Astrocyte (in vitro differentiated cells and primary cell): ENCODE measurements around the gene SLC39A5. TPM values are rescaled to one million over a fixed set of nuclear protein-coding genes. Genes with fewer than 3 reads are reported as not detected.

Experiments
- DNase-seq: peaks from one replicate; pipeline ENCODE4 v3.0.0-alpha.2; 2010; ENCODE audit warnings: low read depth
- FAIRE-seq: peaks from 2 replicates; lab custom pipeline; 2011; peaks lifted over from hg19 to GRCh38; lab: Jason Lieb, UNC
- H2AFZ ChIP-seq: 2 replicates; pipeline ENCODE4 v1.6.0; 2012; ENCODE audit warnings: low read depth, low read length, inconsistent platforms
- H3K27ac ChIP-seq: 2 replicates; pipeline ENCODE4 v1.5.1; 2011; ENCODE audit warnings: low read depth, low read length, inconsistent platforms
- H3K27me3 ChIP-seq: 2 replicates; pipeline ENCODE4 v1.6.0; 2011; ENCODE audit warnings: low read length, inconsistent platforms; ENCODE audit not compliant: insufficient read depth
- H3K36me3 ChIP-seq: 2 replicates; pipeline ENCODE4 v1.5.1; 2011; ENCODE audit warnings: low read length, inconsistent platforms; ENCODE audit not compliant: insufficient read depth
- H3K4me1 ChIP-seq: 2 replicates; pipeline ENCODE4 v1.5.1; 2011; ENCODE audit warnings: low read length, inconsistent platforms; ENCODE audit not compliant: insufficient read depth
- H3K4me2 ChIP-seq: 2 replicates; pipeline ENCODE4 v1.6.0; 2012; ENCODE audit warnings: low read length, inconsistent platforms
- H3K4me3 ChIP-seq: 2 replicates; pipeline ENCODE4 v1.5.1; 2011; ENCODE audit warnings: low read depth, mild to moderate bottlenecking, low read length, inconsistent platforms; ENCODE audit not compliant: insufficient read depth
- H3K79me2 ChIP-seq: 2 replicates; pipeline ENCODE4 v1.6.0; 2012; ENCODE audit warnings: mild to moderate bottlenecking, low read length, inconsistent platforms; ENCODE audit not compliant: insufficient read depth
- H3K9ac ChIP-seq: 2 replicates; pipeline ENCODE4 v1.6.0; 2012; ENCODE audit warnings: mild to moderate bottlenecking, low read length, inconsistent platforms
- H3K9me3 ChIP-seq: 2 replicates; pipeline ENCODE4 v1.5.1; 2012; ENCODE audit warnings: low read depth, mild to moderate bottlenecking, low read length, inconsistent platforms; ENCODE audit not compliant: insufficient read depth
- H4K20me1 ChIP-seq: 2 replicates; pipeline ENCODE4 v1.6.0; 2012; ENCODE audit warnings: low read length, inconsistent platforms; ENCODE audit not compliant: insufficient read depth
- H3K27ac Mint-ChIP-seq: one replicate; pipeline ENCODE4 v1.8.0; 2021; ENCODE audit warnings: mild to moderate bottlenecking, mixed read lengths; ENCODE audit not compliant: unreplicated experiment
- H3K27me3 Mint-ChIP-seq: one replicate; pipeline ENCODE4 v1.8.0; 2021; ENCODE audit warnings: low read depth, mixed read lengths; ENCODE audit not compliant: unreplicated experiment
- H3K36me3 Mint-ChIP-seq: one replicate; pipeline ENCODE4 v1.8.0; 2021; ENCODE audit warnings: low read depth, mixed read lengths; ENCODE audit not compliant: unreplicated experiment
- H3K4me1 Mint-ChIP-seq: one replicate; pipeline ENCODE4 v1.8.0; 2021; ENCODE audit warnings: low read depth, mixed read lengths; ENCODE audit not compliant: unreplicated experiment
- H3K4me3 Mint-ChIP-seq: one replicate; pipeline ENCODE4 v1.8.0; 2021; ENCODE audit warnings: mild to moderate bottlenecking, moderate library complexity, mixed read lengths; ENCODE audit not compliant: unreplicated experiment
- H3K9me3 Mint-ChIP-seq: one replicate; pipeline ENCODE4 v1.8.0; 2021; ENCODE audit warnings: mild to moderate bottlenecking, mixed read lengths; ENCODE audit not compliant: unreplicated experiment
- EZH2 ChIP-seq: IDR thresholded peaks from 2 replicates; pipeline ENCODE4 v1.6.1; 2012; ENCODE audit warnings: mild to moderate bottlenecking, low read length, inconsistent platforms; ENCODE audit not compliant: insufficient read depth
- total RNA-seq: library from RNA; stranded (reverse); gene quantifications from 2 replicates; pipeline ENCODE4 v1.2.1, GENCODE V29; 2021
- TF ChIP-seq, protein P1 (sequence below): IDR thresholded peaks from 2 replicates; pipeline ENCODE4 v1.5.1; 2011; ENCODE audit warnings: low read depth, mild to moderate bottlenecking, inconsistent platforms, low read length, moderate library complexity; ENCODE audit not compliant: insufficient read depth

Gene SLC39A5
- total RNA-seq, 1 donor from 2014 or later, result 0.39 TPM

DNA sequence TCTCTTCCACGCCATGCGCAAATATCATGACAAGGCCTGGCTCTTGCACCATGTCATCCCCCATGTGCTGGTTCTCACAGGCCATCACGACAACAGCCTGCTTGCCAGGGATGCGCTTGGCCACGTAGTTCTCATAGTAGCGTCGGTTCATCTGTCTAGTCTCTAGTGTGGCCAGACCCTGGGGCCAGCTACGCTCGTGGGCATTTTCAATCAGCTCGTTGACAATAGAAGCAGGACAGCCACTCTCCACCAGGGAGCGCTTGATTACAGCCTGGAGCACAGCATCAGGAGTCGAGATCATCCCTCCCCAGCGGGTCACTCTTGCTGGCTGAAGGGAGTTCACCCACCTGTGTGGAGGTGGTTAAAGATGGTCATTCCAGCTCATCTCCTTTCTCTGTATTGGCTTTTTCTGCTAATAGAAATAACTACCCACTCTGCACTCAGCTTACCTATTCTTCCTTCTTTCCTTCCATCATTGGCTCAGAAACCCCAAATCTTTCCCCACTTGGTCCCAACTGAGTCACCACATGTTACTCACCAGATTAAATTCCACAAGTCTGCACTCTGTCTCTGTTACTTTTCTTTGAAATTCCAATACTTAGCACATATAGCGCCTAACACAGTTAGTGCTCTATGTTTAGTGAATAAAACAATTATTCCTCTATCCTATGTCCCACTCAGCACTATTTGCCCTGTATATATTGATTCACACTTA lies 23.2 kb upstream of the SLC39A5 start:
- no peaks in the 10 kb centered on the region for H3K9me3 ChIP-seq
- DNase-seq (peak; percentile 31), FAIRE-seq (no peak)
- peaks cover 13% of the 10 kb centered on the region for H3K4me1 Mint-ChIP-seq
- H3K4me2 ChIP-seq, result no peak overlapping the region
- H3K4me3 ChIP-seq, result no peak overlapping the region
- peaks cover 8% of the 10 kb centered on the region for H3K4me1 ChIP-seq
- H3K27ac ChIP-seq, result no peak overlapping the region
- no peak overlapping the region for H3K27ac Mint-ChIP-seq
- TF ChIP-seq, protein P1, sequence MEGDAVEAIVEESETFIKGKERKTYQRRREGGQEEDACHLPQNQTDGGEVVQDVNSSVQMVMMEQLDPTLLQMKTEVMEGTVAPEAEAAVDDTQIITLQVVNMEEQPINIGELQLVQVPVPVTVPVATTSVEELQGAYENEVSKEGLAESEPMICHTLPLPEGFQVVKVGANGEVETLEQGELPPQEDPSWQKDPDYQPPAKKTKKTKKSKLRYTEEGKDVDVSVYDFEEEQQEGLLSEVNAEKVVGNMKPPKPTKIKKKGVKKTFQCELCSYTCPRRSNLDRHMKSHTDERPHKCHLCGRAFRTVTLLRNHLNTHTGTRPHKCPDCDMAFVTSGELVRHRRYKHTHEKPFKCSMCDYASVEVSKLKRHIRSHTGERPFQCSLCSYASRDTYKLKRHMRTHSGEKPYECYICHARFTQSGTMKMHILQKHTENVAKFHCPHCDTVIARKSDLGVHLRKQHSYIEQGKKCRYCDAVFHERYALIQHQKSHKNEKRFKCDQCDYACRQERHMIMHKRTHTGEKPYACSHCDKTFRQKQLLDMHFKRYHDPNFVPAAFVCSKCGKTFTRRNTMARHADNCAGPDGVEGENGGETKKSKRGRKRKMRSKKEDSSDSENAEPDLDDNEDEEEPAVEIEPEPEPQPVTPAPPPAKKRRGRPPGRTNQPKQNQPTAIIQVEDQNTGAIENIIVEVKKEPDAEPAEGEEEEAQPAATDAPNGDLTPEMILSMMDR, result peak; percentile 51
- TF ChIP-seq EZH2, result no peak
- H2AFZ ChIP-seq, result no peak overlapping the region
- H4K20me1 ChIP-seq, result peaks cover 31% of the 10 kb centered on the region
- no peaks in the 10 kb centered on the region for H3K79me2 ChIP-seq
- H3K4me3 Mint-ChIP-seq, result peak overlapping the region; percentile 6
- no peak overlapping the region for H3K9ac ChIP-seq
- no peaks in the 10 kb centered on the region for H3K9me3 Mint-ChIP-seq
- peaks cover 52% of the 10 kb centered on the region for H3K36me3 ChIP-seq
- H3K27me3 ChIP-seq, result no peaks in the 10 kb centered on the region
- peaks cover 29% of the 10 kb centered on the region for H3K36me3 Mint-ChIP-seq
- no peaks in the 10 kb centered on the region for H3K27me3 Mint-ChIP-seq

DNA sequence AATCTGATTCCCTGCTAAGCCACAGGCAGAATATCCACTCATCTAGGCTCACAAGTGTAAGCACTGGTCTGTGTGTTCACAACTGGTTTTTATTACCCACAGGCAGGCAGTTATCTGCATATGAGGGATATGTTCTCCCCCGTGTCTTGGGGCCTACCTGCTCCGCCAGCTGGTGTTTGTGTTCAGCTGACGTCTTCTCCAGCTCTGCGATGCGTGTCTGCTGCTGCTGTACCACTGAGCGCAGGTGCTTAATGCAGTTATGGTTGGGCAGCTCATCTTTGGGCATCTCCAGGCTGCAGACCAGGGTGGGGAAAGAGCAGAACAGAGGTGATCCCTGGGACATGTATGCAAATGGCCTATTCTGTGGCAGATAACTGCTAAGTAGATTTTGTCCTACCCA lies 21.8 kb upstream of the SLC39A5 start:
- no peaks in the 10 kb centered on the region for H3K9me3 ChIP-seq
- H3K27me3 ChIP-seq, result no peaks in the 10 kb centered on the region
- peaks cover 64% of the 10 kb centered on the region for H3K36me3 ChIP-seq
- H3K4me1 ChIP-seq, result peaks cover 8% of the 10 kb centered on the region
- Mint-ChIP-seq H3K27ac (no peak overlapping the region), H3K27me3 (no peaks in the 10 kb centered on the region), H3K4me3 (no peak overlapping the region), H3K9me3 (no peaks in the 10 kb centered on the region), H3K4me1 (peaks cover 13% of the 10 kb centered on the region), H3K36me3 (peaks cover 33% of the 10 kb centered on the region)
- peaks cover 36% of the 10 kb centered on the region for H4K20me1 ChIP-seq
- H3K27ac ChIP-seq, result no peak overlapping the region
- no peak overlapping the region for H3K4me2 ChIP-seq
- H2AFZ ChIP-seq, result no peak overlapping the region
- H3K9ac ChIP-seq, result no peak overlapping the region
- H3K4me3 ChIP-seq, result no peak overlapping the region
- H3K79me2 ChIP-seq, result no peaks in the 10 kb centered on the region
- FAIRE-seq (no peak), DNase-seq (no peak)
- TF ChIP-seq EZH2, result no peak
- TF ChIP-seq, protein P1, result no peak

DNA sequence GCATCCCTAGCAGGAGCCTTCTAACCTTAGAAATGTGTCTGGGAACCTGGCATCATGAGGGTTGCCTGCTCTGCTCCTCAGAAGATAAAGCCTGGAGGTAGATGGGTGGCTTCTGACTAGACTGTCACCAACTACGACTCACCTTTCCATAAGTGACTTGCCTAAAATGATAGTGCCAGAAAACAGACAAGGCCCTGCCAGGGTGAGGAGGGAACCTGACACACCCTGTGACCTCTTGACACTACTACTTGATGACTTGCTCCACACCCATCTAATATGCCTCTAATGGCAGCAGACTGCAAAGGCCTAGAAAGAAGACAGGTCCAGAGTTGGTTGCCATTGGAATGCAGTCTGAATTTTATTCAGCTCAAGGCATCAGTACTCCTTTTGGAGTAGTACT lies 17.5 kb upstream of the SLC39A5 start:
- no peaks in the 10 kb centered on the region for H3K9me3 ChIP-seq
- H4K20me1 ChIP-seq, result peaks cover 26% of the 10 kb centered on the region
- no peak overlapping the region for H3K27ac ChIP-seq
- H3K79me2 ChIP-seq, result peaks cover 16% of the 10 kb centered on the region
- H3K4me3 ChIP-seq, result no peak overlapping the region
- no peak overlapping the region for H3K9ac ChIP-seq
- no peaks in the 10 kb centered on the region for H3K9me3 Mint-ChIP-seq
- DNase-seq, result no peak
- H3K27me3 Mint-ChIP-seq, result no peaks in the 10 kb centered on the region
- H3K27me3 ChIP-seq, result no peaks in the 10 kb centered on the region
- H3K36me3 ChIP-seq, result peaks cover 51% of the 10 kb centered on the region
- H3K27ac Mint-ChIP-seq, result no peak overlapping the region
- peaks cover under 1% of the 10 kb centered on the region for H3K4me1 ChIP-seq
- H3K4me1 Mint-ChIP-seq, result peaks cover 5% of the 10 kb centered on the region
- H3K36me3 Mint-ChIP-seq, result peaks cover 28% of the 10 kb centered on the region
- H3K4me2 ChIP-seq, result no peak overlapping the region
- no peak overlapping the region for H2AFZ ChIP-seq
- H3K4me3 Mint-ChIP-seq, result no peak overlapping the region
- FAIRE-seq, result no peak
- TF ChIP-seq, protein P1, result no peak
- TF ChIP-seq EZH2, result no peak
